ENCODE results near the gene TFIP11.

DNA sequence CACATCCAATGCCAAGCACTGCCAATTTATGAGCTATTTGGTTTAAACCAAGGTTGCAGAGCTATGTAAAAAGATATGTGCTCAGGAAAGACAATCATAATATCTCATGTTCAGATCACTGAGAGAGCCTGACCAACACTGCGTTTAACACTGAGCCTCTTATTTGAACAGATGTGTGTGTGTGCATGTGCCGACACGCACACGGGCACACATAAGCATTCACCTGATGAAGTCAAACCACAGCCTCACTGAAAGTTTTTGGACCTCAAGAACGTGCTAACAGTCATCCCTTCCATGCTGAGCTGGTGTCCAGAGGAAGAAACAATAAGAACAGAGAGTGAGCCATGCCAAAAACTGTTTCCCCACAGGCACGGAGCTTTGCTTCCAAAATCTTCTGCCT is 52.1 kb downstream of the TFIP11 start:
- TF ChIP-seq, protein P1, sequence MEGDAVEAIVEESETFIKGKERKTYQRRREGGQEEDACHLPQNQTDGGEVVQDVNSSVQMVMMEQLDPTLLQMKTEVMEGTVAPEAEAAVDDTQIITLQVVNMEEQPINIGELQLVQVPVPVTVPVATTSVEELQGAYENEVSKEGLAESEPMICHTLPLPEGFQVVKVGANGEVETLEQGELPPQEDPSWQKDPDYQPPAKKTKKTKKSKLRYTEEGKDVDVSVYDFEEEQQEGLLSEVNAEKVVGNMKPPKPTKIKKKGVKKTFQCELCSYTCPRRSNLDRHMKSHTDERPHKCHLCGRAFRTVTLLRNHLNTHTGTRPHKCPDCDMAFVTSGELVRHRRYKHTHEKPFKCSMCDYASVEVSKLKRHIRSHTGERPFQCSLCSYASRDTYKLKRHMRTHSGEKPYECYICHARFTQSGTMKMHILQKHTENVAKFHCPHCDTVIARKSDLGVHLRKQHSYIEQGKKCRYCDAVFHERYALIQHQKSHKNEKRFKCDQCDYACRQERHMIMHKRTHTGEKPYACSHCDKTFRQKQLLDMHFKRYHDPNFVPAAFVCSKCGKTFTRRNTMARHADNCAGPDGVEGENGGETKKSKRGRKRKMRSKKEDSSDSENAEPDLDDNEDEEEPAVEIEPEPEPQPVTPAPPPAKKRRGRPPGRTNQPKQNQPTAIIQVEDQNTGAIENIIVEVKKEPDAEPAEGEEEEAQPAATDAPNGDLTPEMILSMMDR (IDR thresholded peaks at IDR 0.05), result no peak
- no peak for TF ChIP-seq EZH2 (IDR thresholded peaks at IDR 0.05)
